Measurements from ENCODE around the gene SEMA4B.
A peak's percentile ranks its signal among the peaks of the same experiment; 100 is the strongest.
"Not testable (repeated sequence)": the region's sequence is repeated elsewhere in the genome, so short reads cannot be mapped to it uniquely, and the experiment has no call there.

SEMA4B gene

DNA sequence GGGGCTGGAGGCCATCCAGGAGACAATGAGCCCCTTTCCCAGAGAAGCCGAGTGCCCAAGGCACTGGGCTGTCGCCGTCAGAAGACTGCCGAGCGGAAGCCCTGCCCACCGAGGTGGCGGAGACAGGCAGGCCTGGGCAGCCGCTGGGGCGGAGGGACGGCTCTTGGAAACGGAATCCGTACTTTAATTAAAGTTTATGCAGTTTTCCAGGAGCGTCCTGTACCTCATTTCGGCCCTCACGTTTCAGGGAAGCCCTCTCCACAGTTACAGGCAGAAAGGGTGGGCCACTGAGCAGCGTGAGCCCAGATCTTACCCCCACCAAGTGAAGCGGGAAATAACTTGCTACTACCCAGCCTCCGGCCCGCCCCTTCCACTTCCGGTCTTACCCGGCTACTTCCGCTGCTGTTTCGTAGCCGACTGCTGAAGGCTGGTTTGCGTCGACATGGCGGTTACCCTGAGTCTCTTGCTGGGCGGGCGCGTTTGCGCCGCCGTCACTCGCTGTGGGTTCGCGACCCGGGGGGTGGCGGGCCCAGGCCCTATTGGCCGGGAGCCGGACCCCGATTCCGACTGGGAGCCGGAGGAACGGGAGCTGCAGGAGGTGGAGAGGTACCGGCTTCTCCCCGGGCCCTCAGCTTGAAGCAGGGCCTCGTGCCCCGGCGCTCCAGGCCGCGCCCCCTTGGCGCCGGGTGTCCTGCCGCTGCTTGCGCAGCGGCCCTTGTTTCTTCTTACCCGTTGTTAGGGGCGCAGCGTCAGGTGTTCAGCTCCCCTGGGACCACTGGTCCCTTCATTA is 64.3 kb downstream of the SEMA4B start, which contains the start of gene NGRN:
TSS of gene NGRN (plus strand) at position 402 of the 790 bp plus-strand sequence. CDS start at position 443, 41 bp downstream.
- peak; percentile 78 for DNase-seq

DNA sequence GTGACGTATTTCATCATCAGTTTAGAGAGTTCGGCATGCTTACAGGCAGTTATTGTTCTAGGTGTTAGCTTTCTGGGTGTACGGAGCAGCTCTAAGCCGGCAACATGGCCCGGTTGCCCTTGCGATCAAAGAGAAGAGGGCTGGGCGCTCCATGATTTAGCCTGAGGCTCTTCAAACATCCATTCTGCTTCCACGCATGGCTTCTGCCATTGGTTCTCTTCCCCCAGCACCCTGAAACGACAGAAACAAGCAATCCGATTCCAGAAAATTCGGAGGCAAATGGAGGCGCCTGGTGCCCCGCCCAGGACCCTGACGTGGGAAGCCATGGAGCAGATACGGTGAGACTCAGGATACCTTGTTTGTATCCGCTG is 64.9 kb downstream of the SEMA4B start:
- DNase-seq = peak; percentile 43

DNA sequence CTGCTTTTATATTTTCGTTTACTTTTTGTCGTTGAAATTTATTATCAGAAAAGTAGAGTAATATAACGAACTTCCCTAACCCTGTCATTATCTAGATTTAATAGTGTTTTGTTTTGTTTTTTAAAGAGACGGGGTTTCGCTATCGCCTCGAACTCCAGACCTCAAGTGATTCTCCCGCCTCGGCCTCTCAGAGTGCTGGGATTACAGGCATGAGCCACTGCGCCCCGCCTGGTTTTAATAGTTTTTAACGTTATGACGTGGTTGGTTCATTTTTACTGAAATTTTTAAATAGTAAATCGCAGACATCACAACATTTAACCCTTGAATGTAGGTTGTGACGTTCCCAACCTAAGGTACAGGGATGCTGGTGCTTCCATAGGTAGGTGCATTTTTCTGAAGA is 65.4 kb downstream of the SEMA4B start:
- DNase-seq = no peak

DNA sequence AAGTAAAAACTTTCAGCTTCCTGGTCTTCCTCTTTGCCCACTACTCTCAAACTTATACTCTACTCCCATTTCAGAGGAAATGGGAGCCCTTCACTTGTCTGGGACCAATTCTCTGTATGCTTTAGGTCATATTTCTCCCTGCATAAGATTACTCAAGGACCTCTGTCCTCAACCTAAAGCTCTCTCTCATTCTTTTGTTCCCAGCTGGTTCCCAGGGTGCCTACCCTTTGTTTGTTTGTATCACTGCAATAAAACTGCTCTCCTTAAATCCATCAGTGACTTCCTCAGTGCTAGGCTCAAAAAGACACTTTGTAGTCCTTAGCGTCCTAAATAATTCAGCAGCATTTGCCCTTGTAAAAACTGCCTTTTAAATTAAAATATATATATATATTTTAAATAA is 67.3 kb downstream of the SEMA4B start:
- DNase-seq = no peak

DNA sequence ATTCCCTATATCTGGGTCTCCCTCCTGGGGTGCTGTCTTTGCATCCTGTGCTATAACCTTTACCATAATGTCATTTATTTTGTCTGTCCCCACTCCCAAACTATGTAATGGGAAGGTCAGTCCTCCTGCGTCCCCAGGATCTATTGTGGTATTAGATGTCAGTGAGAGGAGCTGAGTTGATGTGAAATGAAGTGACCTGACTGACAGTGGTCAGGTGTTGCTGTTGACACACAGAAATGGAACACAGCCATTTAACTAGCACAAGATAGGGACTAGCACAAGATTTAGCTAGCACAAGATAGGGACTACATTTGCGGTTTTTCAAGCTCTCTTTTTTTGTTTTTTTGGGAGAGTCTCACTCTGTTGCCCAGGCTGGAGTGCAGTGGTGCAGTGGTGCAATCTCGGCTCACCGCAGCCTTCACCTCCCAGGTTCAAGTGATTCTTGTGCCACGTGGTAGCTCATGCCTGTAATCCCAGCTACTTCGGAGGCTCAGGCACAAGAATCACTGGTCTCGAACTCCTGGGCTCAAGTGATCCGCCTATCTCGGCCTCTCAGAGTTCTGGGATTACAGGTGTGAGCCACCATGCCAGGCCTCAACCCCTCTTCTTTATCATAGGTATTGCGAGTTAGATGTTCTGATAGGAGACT is 69.5 kb downstream of the SEMA4B start:
- no peak for DNase-seq

DNA sequence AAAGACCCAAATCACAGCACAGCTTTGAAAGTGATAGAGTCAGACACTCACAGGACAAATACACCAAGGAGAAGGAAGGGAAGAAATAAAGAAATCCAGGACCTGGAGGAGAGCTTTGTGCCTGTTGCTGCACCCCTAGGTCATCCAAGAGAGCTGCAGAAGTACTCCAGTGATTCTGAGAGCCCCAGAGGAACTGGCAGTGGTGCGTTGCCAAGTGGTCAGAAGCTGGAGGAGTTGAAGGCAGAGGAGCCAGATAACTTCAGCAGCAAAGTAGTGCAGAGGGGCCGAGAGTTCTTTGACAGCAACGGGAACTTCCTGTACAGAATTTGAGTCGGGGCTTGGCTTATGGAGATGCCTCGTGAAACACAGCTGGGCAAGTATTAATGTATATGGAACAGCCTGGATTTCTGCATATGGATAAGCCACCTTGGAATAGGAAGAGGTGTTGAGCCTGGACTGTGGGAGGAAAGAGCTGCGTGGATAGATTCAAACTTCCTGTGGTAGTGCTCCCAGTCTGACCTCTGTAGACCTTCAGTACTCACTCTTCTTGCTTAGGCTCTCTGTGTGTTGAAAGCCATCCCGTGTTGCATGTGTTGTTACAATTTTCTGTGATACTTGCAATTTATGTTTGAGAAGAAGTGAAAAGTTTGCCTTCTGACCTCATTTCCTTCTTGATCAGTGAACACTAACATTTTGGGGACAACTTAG is 70.5 kb downstream of the SEMA4B start:
- no peak for DNase-seq

DNA sequence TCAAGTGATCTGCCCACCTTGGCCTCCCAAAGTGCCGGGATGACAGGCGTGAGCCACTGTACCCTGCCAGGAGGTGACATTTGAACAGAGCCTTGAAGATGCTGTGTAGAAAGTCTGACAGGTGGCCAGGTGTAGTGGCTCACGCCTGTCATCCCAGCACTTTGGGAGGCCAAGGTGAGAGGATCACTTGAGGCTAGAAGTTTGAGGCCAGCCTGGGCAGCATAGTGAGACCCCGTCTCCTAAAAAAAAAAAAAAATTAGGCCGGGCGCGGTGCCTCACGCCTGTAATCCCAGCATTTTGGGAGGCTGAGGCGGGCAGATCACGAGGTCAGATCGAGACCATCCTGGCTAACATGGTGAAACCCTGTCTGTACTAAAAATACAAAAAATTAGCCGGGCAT is 77.3 kb downstream of the SEMA4B start:
- not testable (repeated sequence) for DNase-seq
